ENCODE results near the gene KDM4B.

Gene KDM4B

DNA sequence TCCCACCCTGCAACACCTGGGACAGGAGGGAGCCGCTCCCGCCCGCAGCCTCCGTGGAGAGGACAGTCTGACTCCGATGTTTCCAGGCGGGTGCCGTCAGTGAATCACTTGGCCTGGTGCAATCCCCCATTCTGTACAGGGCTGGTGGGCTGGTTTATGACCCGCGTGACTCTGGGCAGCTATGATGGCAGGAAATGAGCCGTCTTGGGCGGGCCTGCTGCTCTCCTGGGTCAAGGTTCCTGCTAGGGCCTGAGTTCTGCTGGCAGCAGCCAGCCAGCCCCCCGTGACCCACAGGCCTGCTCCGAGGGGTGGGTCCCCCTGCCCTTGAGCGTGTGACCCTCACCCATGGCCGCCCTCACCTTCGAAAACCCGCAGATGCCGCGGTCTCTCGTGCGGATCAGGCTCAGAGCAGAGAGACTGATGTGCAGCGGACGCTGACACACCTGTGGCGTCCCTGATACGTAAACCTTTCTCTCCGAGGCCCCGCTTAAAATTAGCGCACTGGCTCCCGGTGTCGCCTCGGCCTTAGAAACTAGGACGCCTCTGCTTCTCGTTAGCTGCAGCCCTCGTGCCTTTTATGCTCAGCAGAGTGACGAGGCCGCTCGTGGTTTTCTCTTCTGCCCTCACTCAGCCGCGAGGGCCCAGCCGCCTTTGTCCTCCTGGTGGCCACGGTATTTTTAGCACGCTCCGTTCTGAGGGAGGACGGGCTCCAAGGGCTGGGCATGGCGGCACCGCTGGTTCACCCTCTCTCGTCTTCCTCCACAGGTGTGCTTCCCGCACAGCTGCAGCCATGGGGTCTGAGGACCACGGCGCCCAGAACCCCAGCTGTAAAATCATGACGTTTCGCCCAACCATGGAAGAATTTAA is 63.4 kb downstream of the KDM4B start:
- Histone ChIP-seq H3K4me3 (ENCODE audit: low read length) (no peak overlapping the region), H3K27ac (ENCODE audit: low read length) (no peak overlapping the region), H3K27me3 (ENCODE audit: control insufficient read depth, insufficient read depth, low read length) (no peaks in the 10 kb centered on the region), H3K9me3 (ENCODE audit: control insufficient read depth, insufficient read depth, low read length) (no peaks in the 10 kb centered on the region), H3K4me1 (ENCODE audit: control insufficient read depth, insufficient read depth, low read length) (peaks cover 3% of the 10 kb centered on the region), H3K36me3 (ENCODE audit: control insufficient read depth, insufficient read depth, low read length) (no peaks in the 10 kb centered on the region; the same call in 1 of the 2 replicates)
- DNase-seq (ENCODE audit: low read depth, low spot score) = no peak
- no CpG with 5 or more reads among the region's 52 CpGs for WGBS (ENCODE audit: insufficient coverage, insufficient read length)

DNA sequence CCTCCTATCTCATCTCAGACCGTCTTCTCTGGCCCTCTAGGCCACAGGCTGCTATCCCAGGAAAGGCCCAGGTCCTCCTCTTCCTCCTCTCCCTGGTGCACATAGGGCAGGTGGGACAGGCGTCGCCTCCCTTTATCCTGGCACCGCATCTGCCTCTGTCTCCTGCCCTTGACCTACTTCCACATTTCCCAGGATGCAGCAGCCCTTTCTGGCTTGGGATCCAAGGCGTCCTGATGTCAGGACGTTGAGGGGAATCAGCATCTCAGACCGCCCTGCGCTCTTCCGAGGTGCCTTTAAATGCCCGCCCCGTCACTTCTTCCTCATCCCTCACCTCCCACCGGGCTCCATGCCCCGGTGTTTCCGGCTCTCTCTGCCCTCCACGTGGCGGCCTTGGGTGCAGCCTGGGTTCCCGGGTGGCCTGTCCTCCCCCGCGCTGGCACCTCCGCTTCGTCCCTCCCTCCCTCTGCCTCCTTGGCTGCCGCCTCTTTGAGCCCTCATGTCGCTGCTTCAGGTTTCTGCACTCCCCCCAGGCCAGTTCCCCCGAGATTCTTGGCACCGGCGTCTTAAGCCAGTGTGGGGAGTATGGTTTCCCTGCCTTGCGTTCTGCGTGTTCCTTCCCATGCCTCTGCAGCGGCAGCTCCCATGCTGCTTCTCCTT is 66.3 kb downstream of the KDM4B start:
- WGBS (ENCODE audit: insufficient coverage, insufficient read length) = no CpG with 5 or more reads among the region's 29 CpGs

GRCh38 chr19:5035793-5036697 is 67.1 kb downstream of the KDM4B start:
- Histone ChIP-seq H3K4me3 (ENCODE audit: low read length) (no peak overlapping the region), H3K9me3 (ENCODE audit: control insufficient read depth, insufficient read depth, low read length) (no peaks in the 10 kb centered on the region), H3K27me3 (ENCODE audit: control insufficient read depth, insufficient read depth, low read length) (no peaks in the 10 kb centered on the region), H3K36me3 (ENCODE audit: control insufficient read depth, insufficient read depth, low read length) (peaks cover 10% of the 10 kb centered on the region), H3K27ac (ENCODE audit: low read length) (no peak overlapping the region), H3K4me1 (ENCODE audit: control insufficient read depth, insufficient read depth, low read length) (peaks cover 3% of the 10 kb centered on the region)
- WGBS (ENCODE audit: insufficient coverage, insufficient read length) = no CpG with 5 or more reads among the region's 36 CpGs
- DNase-seq (ENCODE audit: low read depth, low spot score) = no peak

More for the DNA sequence above, 66.3 kb downstream of the KDM4B start:
- Histone ChIP-seq H3K27ac (ENCODE audit: low read length) (no peak overlapping the region), H3K9me3 (ENCODE audit: control insufficient read depth, insufficient read depth, low read length) (no peaks in the 10 kb centered on the region), H3K4me3 (ENCODE audit: low read length) (no peak overlapping the region), H3K36me3 (ENCODE audit: control insufficient read depth, insufficient read depth, low read length) (peaks cover 6% of the 10 kb centered on the region), H3K27me3 (ENCODE audit: control insufficient read depth, insufficient read depth, low read length) (no peaks in the 10 kb centered on the region), H3K4me1 (ENCODE audit: control insufficient read depth, insufficient read depth, low read length) (peaks cover 3% of the 10 kb centered on the region)
- no peak for DNase-seq (ENCODE audit: low read depth, low spot score)

DNA sequence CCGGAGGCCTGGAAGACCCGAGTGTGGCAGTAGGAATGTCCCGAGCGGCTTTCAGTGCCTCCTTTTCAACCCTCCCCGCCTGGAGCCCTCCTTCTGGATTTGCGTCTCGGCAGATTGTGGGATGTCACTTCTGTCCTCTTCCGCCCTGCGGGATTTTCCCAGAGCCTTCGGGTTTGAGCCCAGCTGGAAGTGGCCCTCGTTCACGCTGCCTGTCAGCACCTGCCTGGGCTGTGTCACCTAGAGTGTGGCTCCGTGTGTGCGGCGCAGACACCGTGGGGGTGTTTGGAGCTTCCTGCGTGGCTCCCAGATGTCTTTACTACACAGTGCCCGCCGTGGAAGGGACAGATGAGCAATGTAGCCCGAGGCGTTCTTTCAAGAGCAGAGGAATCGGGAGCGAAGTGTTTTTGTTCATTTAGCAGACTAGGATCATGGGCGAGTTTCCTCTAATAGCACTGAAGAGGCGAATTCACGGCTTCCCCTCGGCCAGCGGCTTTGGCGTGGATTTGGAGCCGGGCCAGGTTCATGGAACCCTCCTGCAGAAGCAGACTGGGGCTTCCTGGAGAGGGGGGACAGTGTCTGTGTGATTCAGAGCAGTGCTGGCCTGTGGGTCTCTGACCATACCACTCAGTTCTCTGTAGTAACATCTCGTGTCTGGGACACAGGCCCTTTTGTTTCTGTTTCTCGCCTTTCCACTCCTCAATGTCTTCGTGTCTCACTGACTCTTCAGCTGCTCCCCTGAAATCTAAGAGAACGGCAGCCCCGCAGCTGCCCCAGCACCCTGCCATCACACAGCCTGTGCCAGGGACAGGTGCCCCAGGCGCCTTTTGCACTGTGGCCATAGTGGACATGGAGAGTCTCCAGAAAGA is 68.0 kb downstream of the KDM4B start:
- Histone ChIP-seq H3K4me3 (ENCODE audit: low read length) (no peak overlapping the region), H3K27me3 (ENCODE audit: control insufficient read depth, insufficient read depth, low read length) (no peaks in the 10 kb centered on the region), H3K9me3 (ENCODE audit: control insufficient read depth, insufficient read depth, low read length) (no peaks in the 10 kb centered on the region), H3K36me3 (ENCODE audit: control insufficient read depth, insufficient read depth, low read length) (peaks cover 15% of the 10 kb centered on the region), H3K27ac (ENCODE audit: low read length) (no peak overlapping the region), H3K4me1 (ENCODE audit: control insufficient read depth, insufficient read depth, low read length) (no peaks in the 10 kb centered on the region)
- no CpG with 5 or more reads among the region's 36 CpGs for WGBS (ENCODE audit: insufficient coverage, insufficient read length)
- no peak for DNase-seq (ENCODE audit: low read depth, low spot score)

- no peak for DNase-seq (ENCODE audit: low read depth, low spot score)
- WGBS (ENCODE audit: insufficient coverage, insufficient read length) = no CpG with 5 or more reads among the region's 17 CpGs
- Histone ChIP-seq H3K4me3 (ENCODE audit: low read length) (no peak overlapping the region), H3K27me3 (ENCODE audit: control insufficient read depth, insufficient read depth, low read length) (no peaks in the 10 kb centered on the region), H3K9me3 (ENCODE audit: control insufficient read depth, insufficient read depth, low read length) (no peaks in the 10 kb centered on the region), H3K27ac (ENCODE audit: low read length) (no peak overlapping the region), H3K4me1 (ENCODE audit: control insufficient read depth, insufficient read depth, low read length) (no peaks in the 10 kb centered on the region), H3K36me3 (ENCODE audit: control insufficient read depth, insufficient read depth, low read length) (peaks cover 15% of the 10 kb centered on the region)
Observed at GRCh38 chr19:5037936-5038335, 69.0 kb downstream of the KDM4B start.

DNA sequence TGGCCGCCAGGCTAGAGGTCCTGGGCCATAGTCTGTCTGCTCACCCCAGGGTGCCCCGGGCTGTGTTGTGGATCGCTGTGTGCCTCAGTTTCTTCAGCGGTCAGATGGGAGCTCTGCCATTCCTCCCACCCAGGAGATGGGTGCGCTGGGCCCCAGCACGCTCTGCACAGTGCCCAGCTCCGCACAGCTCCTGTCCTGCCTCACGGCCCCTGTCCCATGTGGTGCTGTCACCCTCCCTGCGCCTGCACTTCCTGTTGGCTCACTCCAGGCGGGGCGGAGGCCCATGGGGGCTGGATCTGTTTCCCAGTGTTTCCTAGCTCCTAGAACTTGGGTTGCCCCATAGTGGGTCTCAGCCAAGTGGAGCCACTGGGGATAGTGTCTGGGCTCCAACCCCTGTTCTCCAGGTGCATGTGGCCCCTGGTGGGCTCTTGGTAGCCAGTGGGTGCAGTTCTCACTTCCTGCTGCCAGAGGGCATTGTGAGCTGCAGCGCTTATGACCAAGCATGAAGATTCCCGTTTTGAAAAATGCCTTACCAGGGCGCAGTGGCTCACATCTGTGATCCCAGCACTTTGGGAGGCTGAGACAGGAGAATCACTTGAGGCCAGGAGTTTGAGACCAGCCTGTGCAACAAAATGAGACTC is 69.8 kb downstream of the KDM4B start:
- WGBS (ENCODE audit: insufficient coverage, insufficient read length) = no CpG with 5 or more reads among the region's 14 CpGs
- peaks cover 15% of the 10 kb centered on the region for H3K36me3 ChIP-seq (ENCODE audit: control insufficient read depth, insufficient read depth, low read length)
- no peaks in the 10 kb centered on the region for H3K9me3 ChIP-seq (ENCODE audit: control insufficient read depth, insufficient read depth, low read length)
- H3K4me3 ChIP-seq (ENCODE audit: low read length) = no peak overlapping the region
- no peaks in the 10 kb centered on the region for H3K27me3 ChIP-seq (ENCODE audit: control insufficient read depth, insufficient read depth, low read length)
- no peak for DNase-seq (ENCODE audit: low read depth, low spot score)
- H3K4me1 ChIP-seq (ENCODE audit: control insufficient read depth, insufficient read depth, low read length) = no peaks in the 10 kb centered on the region
- H3K27ac ChIP-seq (ENCODE audit: low read length) = no peak overlapping the region

GRCh38 chr19:5039642-5040543 is 71.0 kb downstream of the KDM4B start:
- no CpG with 5 or more reads among the region's 43 CpGs for WGBS (ENCODE audit: insufficient coverage, insufficient read length)
- H3K4me3 ChIP-seq (ENCODE audit: low read length) = no peak overlapping the region
- no peaks in the 10 kb centered on the region for H3K9me3 ChIP-seq (ENCODE audit: control insufficient read depth, insufficient read depth, low read length)
- no peak overlapping the region for H3K27ac ChIP-seq (ENCODE audit: low read length)
- DNase-seq (ENCODE audit: low read depth, low spot score) = no peak
- no peaks in the 10 kb centered on the region for H3K27me3 ChIP-seq (ENCODE audit: control insufficient read depth, insufficient read depth, low read length)
- H3K4me1 ChIP-seq (ENCODE audit: control insufficient read depth, insufficient read depth, low read length) = no peaks in the 10 kb centered on the region
- peaks cover 15% of the 10 kb centered on the region for H3K36me3 ChIP-seq (ENCODE audit: control insufficient read depth, insufficient read depth, low read length)

GRCh38 chr19:5040544-5041167 is 71.7 kb downstream of the KDM4B start:
- H3K27me3 ChIP-seq (ENCODE audit: control insufficient read depth, insufficient read depth, low read length) = no peaks in the 10 kb centered on the region
- no peak overlapping the region for H3K4me3 ChIP-seq (ENCODE audit: low read length)
- H3K9me3 ChIP-seq (ENCODE audit: control insufficient read depth, insufficient read depth, low read length) = no peaks in the 10 kb centered on the region
- H3K4me1 ChIP-seq (ENCODE audit: control insufficient read depth, insufficient read depth, low read length) = no peaks in the 10 kb centered on the region
- no peak for DNase-seq (ENCODE audit: low read depth, low spot score)
- WGBS (ENCODE audit: insufficient coverage, insufficient read length) = no CpG with 5 or more reads among the region's 28 CpGs
- no peak overlapping the region for H3K27ac ChIP-seq (ENCODE audit: low read length)
- peaks cover 15% of the 10 kb centered on the region for H3K36me3 ChIP-seq (ENCODE audit: control insufficient read depth, insufficient read depth, low read length)
